HG02610 (cell line): ENCODE measurements around the gene ZNF445.
"Not testable (repeated sequence)": the region's sequence is repeated elsewhere in the genome, so short reads cannot be mapped to it uniquely, and the experiment has no call there.

Experiments
- ATAC-seq: cut with Tn5 transposase; IDR thresholded peaks from one replicate; pipeline ENCODE4 v1.9.1; 2021; ENCODE audit warnings: mild to moderate bottlenecking, moderate library complexity; ENCODE audit not compliant: unreplicated experiment

Gene ZNF445

DNA sequence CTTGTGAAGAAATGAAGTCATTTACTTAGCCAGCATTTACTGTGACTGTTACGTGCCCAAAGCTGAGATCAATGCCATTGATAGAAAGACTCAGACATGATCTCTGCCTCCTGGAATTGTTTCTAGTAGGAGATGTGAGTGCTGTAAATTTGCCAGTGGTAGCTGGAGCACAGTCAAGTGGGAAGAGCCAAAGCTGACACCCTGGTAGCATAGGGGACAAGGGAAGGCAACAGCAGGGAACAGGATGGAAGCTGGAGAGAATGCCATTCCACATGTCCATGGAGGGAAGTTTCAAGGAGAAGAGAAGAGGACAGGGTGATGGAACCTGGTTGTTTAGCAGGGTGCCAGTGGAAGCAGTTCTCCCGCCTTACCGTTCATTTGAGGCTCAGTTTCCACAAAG is 74.9 kb downstream of the ZNF445 start:
- no peak for ATAC-seq

DNA sequence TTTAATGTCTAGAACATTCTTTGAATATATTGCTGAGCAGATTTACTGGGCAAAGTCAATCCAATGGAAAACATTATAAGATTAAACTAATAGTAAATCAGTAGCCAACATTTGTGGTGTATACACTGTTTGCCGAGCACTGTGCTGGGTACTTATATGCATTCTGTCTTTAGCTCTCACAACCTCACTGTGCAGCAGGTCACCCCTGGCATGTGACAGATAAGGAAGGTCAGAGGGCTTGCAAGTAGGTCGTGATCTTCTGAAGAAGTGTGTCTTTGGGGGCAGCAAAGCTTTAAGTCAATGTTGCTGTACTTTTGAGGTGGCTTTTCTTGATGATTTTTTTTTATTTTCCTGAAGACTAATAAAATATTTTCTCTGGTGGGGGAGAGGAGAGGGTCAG is 76.7 kb downstream of the ZNF445 start:
- ATAC-seq, result no peak

DNA sequence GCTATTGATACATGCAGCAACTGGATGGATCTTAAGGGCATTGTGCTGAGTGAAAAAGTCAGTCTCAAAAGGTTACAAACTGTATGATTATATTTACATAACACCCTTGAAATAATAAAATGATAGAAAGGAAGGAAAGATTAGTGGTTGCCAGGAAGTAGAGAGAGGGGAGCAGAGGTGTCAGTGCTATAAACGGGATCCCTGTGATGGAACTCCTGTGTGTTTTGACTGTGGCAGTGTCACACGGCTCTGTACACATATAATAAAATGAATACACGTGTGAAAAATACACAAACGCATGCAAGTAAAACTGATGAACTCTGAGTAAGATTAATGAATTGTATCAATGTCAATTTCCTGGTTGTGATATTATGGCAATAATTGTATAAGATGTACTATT is 78.6 kb downstream of the ZNF445 start:
- no peak for ATAC-seq

DNA sequence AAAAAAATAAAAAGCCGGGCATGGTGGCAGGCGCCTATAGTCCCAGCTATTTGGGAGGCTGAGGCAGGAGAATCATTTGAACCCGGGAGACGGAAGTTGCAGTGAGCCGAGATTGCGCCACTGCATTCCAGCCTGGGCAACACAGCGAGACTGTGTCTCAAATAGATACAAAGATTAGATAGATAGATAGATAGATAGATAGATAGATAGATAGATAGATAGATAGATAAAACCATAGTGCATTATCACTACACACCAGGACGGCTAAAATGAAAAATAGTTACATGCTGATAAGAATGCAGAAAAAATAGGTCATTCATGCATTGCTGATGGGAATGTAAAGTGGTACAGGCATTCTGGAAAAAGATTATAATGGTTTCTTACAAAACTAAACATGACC is 79.2 kb downstream of the ZNF445 start:
- ATAC-seq, result not testable (repeated sequence)

DNA sequence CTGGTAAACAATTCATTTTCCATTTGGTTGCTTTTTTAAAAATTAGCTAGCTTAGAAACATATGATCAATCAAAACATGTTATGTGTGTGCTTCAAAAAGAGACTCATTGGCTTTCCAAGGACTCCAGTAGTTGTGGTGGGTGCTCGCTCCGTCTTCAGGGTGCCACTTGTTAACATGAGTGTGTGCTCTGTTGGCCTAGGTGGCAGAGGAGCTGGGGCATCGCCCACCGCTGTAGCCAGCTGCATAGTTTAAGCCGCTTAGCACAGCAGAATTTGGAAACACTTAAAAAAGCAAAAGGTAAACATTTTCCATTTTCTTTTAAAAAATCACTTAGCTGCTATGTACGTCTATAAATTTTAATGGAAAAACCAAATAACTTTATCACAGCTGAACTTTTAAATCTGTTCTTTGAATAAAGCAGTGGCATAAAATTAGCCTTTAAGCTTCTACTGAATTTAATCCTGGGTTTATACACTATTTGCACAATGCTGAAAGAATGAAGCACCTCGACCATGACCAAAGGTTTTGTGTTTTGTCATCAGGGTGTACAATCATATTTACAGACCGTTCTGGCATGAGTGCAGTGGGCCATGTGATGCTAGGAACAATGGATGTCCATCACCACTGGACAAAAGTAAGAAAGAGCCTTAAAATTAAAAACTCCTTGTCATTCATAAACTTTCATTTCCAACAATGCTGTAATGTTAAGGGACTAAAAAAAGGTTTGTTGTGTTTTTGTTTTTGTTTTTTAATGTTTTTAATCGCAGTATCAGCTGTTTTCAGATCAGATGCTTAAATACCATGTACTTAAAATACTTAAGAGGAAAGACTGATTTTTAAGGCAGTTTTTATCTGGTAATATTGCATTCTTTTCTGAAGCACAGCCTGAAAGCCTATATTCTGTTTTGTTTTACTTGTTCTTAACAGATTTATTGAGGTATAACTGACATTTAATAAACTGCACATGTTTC is 81.0 kb downstream of the ZNF445 start:
- no peak for ATAC-seq

DNA sequence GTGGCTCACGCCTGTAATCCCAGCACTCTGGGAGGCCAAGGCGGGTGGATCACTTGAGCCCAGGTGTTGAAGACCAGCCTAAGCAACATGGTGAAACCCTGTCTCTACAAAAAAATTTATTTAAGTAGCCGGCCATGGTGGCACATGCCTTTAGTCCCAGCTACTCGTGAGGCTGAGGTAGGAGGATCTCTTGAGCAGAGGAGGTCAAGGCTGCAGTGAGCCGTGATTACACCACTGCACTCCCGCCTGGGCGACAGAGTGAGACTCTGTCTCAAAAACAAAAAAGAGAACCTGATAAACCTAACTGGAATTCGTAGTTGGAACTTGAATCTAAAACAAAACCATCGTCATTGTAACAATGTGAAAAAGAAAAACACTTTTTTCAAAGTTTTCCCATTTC is 81.8 kb downstream of the ZNF445 start:
- ATAC-seq, result no peak

DNA sequence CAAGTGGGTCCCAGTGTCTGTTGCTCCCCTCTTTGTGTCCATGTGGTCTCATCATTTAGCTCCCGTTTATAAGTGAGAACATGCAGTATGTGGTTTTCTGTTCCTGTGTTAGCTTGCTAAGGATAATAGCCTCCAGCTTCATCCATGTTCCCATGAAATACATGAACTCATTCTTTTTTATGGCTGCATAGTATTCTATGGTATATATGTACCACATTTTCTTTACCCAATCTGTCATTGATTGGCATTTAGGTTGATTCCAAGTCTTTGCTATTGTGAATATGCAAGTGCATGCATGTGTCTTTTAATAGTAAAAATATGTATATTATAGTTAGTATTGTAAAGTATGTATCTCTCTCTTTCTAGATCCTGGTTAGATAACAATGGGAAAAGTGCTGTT is 85.0 kb downstream of the ZNF445 start:
- ATAC-seq, result no peak

DNA sequence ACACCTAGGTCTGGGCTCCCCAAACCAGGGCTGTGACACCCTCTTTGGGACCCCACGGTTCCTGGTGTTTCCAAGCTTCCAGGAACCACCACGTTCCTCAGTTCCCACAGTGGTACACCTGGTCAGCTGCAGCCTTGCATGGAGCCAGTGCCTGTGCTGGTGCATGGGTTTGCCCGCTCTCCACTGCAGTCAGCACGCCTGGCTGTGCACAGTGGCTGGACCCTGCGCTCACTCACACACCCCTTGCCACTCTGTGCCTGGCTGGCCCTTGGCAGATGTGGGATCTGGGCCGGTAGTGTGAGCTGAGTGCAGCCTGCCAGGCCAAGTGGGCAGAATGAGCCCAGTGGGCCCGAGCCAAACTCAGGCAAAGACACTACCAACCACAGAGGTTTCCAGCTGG is 90.1 kb downstream of the ZNF445 start:
- no peak for ATAC-seq
